ENCODE measurements around the gene CACNB3. TPM values are rescaled to one million over a fixed set of nuclear protein-coding genes. Genes with fewer than 3 reads are reported as not detected.

Gene CACNB3
- polyA plus RNA-seq, 1 donor: 57.3 TPM

DNA sequence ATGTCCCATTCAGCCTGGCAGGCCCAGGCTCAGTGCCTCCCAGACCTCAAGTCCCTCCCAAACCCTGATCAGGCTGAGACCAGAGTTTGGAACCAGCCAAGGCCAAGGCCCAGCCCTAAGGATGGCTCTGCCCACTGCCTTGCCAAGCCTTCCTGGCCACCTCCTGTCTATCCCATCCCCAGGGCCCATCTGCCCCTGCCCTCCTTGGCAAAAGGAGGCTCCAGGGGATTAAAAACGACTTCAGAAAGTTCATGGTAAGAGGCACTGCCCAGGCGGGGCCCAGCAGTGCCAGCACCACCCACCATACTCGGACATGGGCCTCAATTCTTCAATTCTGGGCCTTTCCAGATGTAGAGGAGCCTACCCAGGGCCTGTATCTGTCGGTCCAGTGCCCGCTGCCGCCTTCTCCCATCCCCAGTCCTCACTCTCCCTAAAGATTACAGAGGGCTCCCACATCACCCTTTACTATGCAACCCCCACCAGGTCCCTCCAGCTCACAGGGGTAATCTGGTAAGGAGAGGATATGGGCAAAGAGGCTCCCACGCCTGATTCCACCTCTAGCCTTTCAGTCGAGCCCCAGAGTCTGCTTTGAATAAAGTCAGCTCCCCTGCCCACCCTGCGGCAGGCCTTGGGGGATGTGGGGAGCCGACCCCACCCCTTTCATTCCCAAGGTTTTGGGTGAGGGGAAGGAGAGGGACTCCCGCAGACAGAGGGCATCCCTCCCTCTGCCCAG, 30.3 kb upstream of the CACNB3 start:
- DNase-seq: no peak

DNA sequence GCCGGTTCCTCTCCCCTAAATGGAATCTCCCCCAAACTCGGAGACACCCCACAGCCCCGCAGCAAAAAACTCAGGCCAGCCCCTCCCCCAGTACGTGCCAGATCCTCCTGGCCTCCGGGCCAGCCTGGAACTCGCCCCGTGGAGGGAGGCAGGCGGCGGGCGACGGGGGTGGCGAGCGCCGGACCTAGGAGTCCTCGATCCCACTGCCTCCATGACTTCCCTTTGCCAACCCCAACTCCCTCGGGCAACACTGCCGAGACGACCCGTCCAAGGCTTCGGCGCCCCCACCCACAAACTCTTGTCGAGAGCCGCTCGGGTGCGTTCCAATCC, 29.8 kb upstream of the CACNB3 start:
- no peak for DNase-seq

DNA sequence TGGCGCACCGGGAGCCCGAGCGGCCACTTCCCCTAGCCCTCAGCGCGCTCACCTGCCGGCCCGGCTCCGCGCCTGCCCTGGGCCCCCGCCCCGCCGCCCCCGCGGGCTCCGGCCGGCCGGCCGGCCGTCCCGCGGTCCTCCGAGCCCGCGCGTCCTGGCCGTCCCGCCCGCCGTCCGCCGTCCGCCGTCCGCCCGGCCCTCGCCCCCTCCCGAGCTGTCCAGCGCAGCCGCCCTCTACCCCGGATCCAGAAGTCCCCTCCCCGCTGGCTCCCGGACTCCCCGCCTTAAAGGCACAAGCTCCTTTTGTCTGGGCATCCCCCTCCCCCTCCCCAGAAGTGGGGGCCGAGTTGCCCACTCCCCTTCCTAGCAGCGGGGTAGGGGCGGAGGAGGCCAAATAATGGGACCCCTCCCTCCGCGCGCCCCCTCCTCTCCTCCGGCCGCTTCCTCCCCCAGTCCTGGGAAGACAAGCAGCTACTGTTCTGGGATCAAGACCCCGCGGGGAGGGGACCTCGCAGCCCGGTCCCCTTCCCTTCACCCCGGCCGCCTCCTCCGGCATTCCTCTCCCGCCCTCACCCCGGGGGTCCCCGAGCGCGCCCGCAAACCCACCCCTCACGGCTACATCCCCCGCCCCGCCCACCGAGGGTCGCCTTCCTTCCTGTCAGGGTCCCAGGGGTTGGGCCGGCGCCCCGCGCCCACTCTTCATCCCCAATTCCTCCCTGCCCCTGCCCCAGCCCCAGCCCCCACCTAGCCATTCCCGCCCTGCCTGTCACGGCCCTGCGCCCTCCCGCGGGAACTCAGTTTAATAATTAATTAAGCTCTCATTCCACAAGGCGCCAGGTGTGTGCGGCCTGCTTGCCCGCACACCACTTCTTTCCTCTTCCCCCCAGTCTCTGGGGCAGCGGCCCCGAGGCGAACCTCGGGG, 29.2 kb upstream of the CACNB3 start, which contains the start of gene ADCY6:
TSS of gene ADCY6 (minus strand) at position 236 of the 922 bp plus-strand sequence. CDS start 5,655 bp downstream, outside the sequence.
- DNase-seq: peak; percentile 84

DNA sequence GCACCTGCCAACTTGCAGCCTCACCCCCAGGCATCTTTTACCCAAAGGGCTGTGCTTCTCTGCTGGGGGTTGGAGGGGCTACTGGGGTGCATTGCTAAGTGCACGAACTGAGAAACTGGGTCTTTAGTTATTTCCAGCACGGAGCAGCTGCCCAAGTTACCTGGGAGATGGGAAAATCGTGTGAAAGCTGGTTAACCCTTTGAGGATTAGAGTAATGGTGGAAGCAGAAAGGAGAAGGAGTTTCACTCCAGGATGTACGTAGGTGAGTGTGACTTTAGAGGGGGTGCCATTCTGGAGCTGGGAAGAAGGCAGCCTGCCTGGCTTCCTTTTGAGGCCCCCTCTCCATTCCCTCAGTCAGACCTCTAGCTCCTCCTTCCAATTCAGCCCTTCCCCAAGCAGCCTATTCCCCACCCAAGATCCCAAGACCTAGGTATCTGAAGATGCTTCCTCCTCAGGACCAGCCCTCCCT, 28.4 kb upstream of the CACNB3 start:
- DNase-seq: no peak

DNA sequence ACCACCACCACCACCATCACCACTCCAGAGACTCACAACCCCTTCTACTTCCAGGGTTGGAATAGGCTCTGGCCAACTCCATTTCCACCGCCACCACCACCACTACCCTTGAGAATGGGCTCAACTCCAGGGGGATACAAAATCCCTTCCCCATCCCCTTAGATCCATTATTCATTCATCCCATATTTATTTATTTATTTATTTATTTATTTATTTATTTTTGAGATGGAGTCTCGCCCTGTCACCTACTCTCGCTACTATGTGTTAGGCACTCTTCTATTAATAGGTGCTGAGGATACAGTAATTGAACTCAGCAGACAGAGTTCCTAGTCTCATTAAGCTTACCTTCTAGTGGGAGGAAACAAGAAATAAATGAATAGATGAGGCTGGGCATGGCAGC, 24.6 kb upstream of the CACNB3 start:
- DNase-seq: no peak

DNA sequence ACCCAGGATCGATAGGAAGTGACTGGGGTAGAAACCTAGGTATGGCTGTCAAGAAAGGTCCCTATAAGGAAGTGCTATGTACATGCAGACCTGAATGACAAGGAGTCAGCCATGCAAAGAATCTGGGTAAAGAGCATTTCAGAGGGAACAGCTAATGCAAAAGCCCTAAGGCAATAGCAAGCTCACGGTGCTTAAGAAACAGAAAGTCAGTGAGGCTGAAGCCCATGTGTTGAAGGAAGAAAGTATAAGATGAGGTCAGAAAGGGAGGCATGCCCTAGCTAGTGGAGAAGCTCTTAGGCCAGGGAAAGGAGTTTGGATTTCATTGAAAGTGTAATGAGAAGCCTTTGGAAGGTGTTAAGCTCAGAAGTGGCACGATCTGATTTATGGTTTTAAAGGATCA, 23.4 kb upstream of the CACNB3 start:
- DNase-seq: no peak

DNA sequence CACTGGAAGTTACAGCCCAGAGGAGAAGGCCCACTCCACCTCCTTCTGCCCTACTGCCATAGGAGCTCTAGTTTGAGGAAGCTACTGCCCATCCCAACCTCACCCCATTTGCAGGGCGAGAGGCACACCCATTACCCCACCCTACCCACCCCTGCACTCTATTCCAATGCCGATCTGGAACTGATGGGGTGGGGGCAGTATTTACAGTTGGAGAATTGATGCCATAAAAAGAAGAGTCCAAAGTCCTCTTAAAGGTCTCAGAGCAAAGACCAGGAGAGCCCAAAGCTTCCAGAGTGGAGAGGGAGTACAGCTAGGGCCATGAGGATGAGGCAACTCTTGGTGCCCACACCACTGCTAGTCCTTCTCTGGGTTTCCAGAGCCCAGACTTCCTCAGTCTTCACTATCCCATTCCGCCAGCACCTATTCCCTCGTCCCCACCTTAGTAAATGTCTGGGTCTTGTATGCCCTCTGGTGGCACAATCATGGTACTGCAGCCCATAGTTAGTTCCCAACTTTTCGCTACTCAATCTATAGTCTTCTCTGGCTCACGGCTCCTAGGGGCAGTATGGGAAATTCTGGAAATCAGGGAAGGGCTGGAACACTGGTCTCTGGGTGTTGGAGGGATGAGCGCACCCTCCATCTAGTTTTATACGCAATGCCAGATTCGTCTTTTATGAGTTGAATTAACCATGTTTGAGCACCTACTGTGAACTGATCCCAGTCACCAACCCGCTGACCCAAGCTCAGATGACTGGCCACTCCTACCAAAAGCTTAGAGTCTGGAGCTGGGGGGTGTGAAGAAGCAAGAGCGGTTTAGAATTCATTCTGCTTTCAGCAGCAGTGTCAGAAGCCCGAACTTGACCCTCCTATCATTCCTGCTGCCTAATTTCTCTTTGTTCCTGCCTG, 22.5 kb upstream of the CACNB3 start:
- DNase-seq: peak; percentile 80

DNA sequence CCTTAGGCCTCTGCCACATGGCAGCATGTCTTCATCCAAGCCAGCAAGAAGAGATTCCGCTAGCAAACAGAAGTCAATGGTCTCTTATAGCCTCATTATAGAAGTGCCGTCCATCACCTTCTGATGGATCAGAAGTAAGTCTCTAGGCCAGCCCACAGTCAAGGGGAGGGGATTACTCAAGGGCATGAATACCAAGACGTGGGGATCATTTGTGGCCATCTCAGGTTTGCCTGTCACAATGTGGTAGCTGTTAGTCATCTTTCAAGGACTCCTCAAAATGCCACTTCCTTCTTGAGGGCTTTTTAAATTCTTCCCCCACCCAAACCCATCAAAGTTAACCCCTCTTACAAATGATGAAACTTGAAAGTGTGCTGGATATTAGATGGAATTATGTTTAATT, 21.3 kb upstream of the CACNB3 start:
- DNase-seq: no peak

DNA sequence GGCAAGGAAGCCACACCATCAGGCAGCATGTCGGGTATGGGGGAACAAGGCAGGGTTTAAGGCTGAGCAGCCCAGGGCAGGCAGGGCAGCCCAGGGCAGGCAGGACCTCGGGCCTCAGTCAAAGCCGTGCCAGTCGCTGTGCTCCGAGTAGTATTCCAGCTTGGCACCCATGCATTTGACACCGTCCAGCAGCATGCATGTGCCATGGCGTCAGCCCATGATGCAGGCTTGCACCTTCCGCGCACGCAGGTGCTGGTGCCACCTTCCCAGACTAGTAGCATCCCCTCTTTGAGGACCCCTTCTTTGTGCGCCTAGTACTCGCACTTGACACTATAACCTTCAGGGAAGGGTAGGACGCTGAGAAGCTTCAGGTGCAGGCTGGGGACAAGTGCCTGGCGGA, 17.8 kb upstream of the CACNB3 start:
- no peak for DNase-seq

DNA sequence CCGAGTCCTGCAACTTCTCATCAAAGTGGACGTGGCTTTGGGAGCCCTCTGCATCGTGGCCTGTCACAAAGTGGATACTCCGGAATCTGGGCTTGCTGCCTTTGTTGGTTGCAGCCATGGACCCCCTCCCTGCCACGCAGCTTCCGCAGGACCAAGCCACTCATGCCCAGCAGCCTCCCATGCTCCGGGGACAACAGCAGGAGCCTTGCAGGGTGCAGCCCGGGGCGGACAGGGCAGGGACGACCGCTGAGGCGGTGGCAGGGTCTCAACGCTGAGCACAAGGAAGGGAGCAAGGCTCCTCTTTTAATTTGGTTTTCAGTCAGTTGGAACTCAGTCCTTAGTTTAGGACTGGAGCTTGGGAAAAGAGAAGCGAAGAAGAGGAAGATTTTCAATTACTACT, 17.3 kb upstream of the CACNB3 start:
- no peak for DNase-seq

DNA sequence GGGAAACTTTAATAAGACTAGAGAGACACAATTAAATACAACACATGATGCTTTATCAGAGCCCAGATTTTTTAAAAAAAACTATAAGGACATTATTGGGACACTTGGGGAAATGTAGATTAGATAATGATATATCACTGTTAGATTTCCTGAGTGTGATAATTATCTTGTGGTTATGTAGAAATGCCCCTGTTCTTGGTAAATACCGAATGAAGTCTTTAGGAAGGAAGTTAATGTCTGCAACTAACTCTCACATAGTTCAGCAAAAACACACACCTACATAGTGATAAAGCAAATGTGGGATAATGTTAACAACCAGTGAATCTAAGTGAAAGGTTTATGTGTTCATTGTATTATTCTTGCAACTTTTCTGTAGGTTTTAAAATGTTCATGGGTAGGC, 14.6 kb upstream of the CACNB3 start:
- DNase-seq: no peak

DNA sequence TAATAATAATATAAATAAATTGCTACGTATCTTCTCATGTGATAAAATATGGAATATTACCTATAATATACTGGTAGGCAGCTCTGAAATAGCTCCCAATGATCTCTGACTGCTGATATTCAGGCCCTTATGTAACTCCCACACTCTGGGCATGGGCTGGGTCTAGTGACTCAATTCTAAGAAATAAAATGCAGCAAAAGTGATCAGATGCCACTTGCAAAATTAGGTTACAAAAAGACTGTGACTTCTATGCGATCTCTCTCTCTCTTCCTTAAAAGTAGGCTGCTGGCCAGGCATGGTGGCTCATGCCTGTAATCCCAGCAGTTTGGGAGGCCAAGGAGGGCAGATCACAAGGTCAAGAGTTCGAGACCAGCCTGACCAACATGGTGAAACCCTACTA, 10.3 kb upstream of the CACNB3 start:
- no peak for DNase-seq

DNA sequence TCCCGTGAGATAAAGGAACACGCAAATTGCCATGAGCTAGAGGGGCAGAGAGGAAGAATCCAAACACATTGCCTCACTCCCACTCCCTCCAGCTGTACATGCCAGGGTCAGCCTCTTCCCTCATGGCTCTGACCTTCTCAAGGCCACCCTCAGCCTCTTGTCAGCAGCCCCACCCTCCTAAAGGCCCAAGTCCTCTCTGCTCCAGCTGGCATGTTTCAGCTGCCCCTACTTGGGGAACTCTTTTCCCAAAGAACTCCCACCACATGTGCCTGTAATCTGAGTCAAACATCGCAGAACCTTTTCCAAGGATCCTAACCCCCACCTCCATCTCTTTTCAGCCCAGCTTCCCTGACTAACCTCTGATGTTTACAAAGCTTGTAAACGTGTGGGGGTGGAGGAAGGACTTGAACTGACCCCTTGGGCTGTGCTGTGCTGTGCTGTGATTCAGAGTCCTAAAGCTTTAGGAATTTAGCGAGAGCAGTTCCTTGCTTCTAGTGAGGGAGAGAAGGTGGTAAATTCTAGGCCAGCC, 7.3 kb upstream of the CACNB3 start:
- DNase-seq: no peak

DNA sequence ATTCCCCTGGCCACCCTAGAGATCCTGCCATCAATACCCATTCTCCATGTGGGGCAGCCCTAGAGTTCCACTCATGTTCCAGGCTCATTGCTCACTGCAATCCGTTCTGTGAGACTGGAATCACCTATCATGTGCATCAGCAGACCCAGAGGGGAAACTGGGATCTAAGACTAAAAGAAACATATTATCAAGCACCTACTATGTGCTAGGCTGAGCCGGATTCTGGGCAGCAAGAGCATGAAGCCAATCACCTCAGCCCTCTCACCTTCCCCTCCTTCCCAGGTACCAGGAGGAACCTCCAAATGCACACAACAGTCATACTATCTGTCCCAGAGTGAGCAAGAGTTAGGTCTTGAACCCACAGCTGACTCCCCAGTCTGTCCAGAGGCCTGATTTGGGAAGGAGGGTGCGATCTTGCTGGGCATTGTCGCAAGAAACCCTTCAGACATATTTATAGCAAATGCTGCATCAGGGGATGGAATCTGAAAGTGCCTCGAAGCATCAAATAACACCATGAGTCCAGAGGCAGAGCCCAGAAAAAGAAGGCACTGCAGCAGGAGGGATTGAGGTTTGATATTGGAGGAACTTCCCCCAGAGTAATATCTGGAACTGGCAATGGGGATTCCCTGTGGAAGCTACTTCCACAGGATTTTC, 6.7 kb upstream of the CACNB3 start:
- DNase-seq: no peak

DNA sequence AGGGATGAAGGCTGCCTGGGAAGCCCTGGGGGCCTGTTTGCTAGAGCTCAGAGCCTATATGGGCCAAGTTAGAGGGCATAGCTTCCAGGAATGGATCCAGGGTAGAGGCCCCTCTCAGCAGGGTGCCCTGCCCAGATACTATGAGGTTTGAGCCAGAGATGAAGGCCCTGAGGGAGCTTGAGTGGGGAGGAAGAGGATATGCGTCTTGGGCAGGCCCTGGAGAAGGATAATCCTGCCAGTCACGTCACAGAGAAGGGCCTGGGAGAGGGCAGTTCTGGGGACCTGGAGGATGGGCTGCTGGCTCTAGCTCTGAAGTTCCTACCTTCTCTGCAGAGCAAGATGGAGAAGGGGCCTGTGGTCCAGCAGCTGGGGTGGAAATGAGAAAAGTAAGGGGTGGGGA, 5.9 kb upstream of the CACNB3 start:
- no peak for DNase-seq

DNA sequence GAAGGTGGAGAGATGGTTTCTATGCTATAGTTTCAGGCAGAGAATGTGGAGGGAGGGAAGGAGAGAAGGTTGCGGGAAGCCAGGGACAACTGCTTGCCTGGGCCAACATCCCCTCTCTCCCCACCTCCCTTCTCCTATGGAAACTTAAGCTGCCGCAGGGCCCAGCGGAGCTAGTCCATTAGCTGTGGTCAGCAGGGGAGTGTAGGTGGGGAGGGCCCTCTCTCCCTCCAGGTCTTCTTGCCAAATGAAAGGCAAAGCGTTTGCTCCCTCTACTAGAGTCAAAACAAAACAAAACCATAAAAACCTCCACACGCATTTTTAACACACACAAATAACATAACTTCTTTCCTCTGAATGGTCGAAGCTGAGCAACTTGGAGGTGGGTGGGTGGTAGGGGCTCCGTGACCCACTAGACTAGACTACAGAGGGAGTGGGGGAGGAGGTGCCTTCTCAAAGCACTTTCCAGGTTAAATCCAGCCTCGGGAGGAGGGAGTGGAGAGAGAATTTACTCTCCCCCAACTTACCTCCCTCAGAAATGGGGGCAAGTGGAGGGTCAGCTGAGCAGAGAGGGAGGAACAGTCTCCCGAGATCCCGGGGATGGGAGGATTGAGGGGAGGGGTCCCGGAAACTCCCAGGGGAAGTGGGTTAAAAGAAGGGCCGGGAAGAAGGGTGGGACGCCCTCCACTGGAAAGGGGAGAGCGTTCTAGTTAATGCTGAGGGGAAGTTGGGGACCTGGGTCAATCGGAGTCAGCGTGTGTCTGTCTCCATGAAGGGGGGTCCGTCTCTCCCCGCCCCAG, 4.6 kb upstream of the CACNB3 start:
- peak; percentile 46 for DNase-seq

DNA sequence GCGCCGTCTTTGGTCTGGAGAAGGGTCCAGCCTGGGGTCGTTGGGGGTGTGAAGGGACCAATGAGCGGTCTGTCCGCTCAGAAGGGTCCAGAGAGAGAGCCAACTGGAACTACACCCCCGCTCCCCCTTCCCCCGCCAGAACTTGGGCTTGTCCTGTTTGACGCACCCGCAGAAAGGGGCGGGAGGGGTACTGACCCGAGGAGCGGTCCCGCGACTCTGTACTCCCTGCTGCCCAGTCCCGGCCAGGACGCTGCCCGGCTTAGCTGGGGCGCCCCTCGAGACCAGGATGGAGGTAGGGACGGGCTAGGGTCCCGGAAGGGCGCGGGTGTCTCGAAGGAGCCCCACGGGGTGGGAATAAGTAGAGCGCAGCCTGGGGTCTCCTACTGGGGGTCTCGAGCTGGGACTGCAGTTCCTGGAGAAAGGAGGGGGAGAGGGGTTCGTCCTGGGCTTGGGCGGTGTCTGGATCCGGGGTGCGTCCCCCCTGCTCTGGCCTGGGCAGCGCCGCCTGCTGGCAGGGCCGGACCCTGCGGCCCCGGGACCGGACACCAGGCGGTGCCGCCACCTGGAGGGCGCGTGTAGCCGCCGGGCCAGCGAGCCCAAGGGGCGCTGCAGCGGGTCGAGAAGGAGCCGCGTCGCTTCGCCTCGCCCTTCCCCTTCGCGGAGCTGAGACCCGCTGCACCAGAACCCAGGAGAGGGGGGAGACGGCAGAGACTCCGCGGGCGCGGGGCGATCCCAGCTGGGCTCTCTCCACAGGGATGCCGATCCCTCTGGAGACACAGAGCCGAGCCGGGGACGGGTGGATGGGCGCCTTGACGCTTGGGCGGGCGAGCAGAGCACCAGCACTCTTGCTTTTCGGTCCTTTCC, 3.8 kb upstream of the CACNB3 start:
- peak; percentile 78 for DNase-seq

DNA sequence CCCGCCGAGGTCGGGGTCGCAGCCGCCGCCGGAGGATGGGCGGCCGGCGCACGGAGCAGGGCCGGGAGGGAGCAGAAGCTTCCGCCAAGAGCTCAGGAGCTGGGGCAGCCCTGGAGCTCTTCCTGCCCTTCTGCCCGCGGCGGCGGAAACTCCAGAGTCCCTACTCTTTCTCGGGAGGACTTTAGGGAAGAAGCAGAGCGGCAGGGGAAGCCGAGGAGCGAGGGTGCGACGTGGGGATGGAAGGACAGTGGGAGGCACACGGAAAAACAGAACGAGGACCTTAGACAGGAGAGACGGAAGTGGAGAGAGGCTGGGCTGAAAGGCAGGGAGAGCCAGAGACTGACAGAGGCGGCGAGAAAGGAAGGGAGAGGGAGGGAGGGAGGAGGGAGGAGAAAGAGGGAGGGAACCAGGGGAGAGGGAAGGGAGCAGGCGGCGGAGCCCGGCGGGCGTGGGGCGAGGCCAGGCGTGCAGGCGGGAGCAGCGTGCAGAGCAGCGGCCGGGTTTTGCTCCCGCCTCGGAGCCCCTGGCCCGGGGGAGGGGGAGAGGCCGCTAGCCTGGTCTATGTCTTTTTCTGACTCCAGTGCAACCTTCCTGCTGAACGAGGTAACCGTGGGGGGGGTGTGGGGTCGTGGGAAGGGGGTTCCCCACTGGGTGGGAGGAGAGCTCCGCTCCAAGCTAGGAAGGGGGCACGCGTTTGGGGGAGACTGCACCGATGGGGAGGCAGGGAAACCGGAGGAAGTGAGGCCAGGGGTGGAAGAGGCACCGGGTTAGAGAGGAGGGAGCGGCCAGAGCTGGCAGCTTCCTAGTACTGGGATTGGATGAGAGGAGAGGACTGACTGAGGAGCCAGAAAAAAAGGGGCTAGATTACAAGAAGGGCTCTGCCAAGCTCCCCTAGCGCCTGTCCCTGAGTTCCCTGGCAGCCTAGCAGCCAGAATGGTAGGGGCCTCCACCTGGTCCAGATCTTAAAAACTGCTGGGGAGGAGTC, 2.9 kb upstream of the CACNB3 start:
- peak; percentile 81 for DNase-seq
